HL-60 (cell line): ENCODE results near the gene EMP1.

ENCODE experiments used
- DNase-seq, 2 experiments: peaks; one replicate each; pipeline ENCODE4 v3.0.0-alpha.2; 2010 to 2020; ENCODE audit warnings: low read depth in 1 of 2, low spot score in 1 of 2
- H3K27ac ChIP-seq: fragments of 250-450 bp; sonication (Bioruptor Pico); replicated peaks from 2 replicates; pipeline ENCODE4 v1.5.1; 2020; ENCODE audit warnings: mild to moderate bottlenecking, moderate library complexity
- H3K27me3 ChIP-seq: fragments of 250-450 bp; sonication (Bioruptor Pico); 2 replicates; pipeline ENCODE4 v1.5.1; 2021; ENCODE audit warnings: mild to moderate bottlenecking, moderate library complexity; ENCODE audit not compliant: insufficient read depth, poor library complexity, severe bottlenecking
- H3K4me3 ChIP-seq: replicated peaks from 2 replicates; pipeline ENCODE4 v1.5.1; 2011; ENCODE audit warnings: mild to moderate bottlenecking, control low read depth, low read length; ENCODE audit not compliant: insufficient read depth
- GABPA ChIP-seq: IDR thresholded peaks from 2 replicates; pipeline ENCODE4 v1.6.1; 2012; ENCODE audit warnings: low read depth
- POLR2AphosphoS5 ChIP-seq: IDR thresholded peaks from 2 replicates; pipeline ENCODE4 v1.6.1; 2012; ENCODE audit warnings: low read depth
- REST ChIP-seq: IDR thresholded peaks from 2 replicates; pipeline ENCODE4 v1.6.1; 2012; ENCODE audit warnings: low read depth; ENCODE audit not compliant: insufficient replicate concordance
- SPI1 ChIP-seq: IDR thresholded peaks from 2 replicates; pipeline ENCODE4 v1.6.1; 2012; ENCODE audit warnings: low read depth, mild to moderate bottlenecking, borderline replicate concordance
- TF ChIP-seq, protein P1 (sequence below): IDR thresholded peaks from one replicate; pipeline ENCODE4 v1.5.1; 2011; ENCODE audit warnings: low read length, control low read depth, inconsistent platforms; ENCODE audit not compliant: insufficient read depth

EMP1 gene

GRCh38 chr12:13203034-13203922 is 6.8 kb downstream of the EMP1 start:
- Histone ChIP-seq H3K27me3 (no peaks in the 10 kb centered on the region), H3K4me3 (no peak overlapping the region), H3K27ac (no peak overlapping the region)
- TF ChIP-seq, protein P1, sequence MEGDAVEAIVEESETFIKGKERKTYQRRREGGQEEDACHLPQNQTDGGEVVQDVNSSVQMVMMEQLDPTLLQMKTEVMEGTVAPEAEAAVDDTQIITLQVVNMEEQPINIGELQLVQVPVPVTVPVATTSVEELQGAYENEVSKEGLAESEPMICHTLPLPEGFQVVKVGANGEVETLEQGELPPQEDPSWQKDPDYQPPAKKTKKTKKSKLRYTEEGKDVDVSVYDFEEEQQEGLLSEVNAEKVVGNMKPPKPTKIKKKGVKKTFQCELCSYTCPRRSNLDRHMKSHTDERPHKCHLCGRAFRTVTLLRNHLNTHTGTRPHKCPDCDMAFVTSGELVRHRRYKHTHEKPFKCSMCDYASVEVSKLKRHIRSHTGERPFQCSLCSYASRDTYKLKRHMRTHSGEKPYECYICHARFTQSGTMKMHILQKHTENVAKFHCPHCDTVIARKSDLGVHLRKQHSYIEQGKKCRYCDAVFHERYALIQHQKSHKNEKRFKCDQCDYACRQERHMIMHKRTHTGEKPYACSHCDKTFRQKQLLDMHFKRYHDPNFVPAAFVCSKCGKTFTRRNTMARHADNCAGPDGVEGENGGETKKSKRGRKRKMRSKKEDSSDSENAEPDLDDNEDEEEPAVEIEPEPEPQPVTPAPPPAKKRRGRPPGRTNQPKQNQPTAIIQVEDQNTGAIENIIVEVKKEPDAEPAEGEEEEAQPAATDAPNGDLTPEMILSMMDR, result no peak
- TF ChIP-seq GABPA (no peak), REST (no peak), SPI1 (no peak), POLR2AphosphoS5 (no peak)
- peak in 1 of 2 experiments; percentile 6 for DNase-seq

DNA sequence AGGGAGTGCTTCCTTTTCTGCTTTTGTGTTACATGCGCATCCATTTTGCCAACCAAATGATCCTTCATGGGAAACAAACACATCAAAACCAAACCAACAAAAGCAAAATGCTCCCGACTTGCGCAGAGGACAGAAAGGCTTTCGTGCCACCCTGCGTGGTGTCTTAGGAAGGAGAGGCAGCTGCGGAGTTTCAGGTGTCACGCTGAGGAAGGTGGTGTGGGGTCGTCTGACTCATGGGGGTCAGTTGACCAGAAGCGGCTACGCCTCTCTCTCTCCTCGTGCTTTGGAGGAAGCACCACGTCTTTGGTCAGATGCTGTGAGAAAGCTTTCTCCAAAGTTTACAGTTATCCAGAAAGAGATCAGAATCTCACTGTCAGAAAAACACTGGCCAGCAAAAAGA is 7.9 kb downstream of the EMP1 start:
- no peak for DNase-seq
- Histone ChIP-seq H3K4me3 (no peak overlapping the region), H3K27me3 (no peaks in the 10 kb centered on the region), H3K27ac (no peak overlapping the region)
- no peak for TF ChIP-seq SPI1
- no peak for TF ChIP-seq POLR2AphosphoS5

DNA sequence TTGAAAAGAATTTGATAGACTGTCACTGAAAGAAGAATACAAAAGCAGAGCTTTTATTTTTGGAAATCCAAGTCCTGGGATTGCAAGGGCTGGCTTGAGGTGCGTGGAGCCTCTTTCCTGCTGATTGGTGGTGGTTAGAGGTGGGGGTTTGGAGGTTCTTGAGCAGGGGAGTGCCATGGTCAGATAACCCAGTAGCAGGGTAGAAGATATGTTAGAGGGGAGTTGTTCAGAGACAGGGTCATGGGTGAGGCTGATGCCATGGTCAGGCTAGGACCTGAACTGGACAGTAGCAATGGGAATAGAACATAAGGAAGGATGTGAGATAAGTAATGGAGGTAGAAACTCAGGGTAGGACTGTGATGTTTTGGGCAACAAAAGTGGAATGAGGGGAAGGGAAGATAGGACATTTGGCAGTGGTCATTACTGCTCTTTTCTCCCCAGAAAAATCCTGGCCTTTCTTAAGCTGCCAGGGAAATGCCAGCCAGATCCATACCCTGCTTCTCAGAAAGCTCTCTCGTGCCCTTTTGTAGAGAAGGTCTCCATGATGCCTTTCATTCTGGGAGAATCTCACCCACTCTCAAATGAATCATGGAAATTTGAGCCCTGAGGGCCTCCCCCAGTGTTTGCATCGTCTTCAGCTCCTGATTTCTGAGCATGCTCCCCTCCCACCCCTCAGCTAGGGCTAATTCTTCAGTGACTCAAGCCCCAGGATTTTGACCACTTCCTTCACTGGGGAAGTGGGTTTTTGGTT is 9.5 kb downstream of the EMP1 start:
- DNase-seq, result no peak
- TF ChIP-seq REST (no peak), SPI1 (peak; percentile 63; the same call in 1 of the 2 replicates)
- H3K27ac ChIP-seq, result no peak overlapping the region
- no peak overlapping the region for H3K4me3 ChIP-seq
- H3K27me3 ChIP-seq, result no peaks in the 10 kb centered on the region

- TF ChIP-seq, protein P1, result no peak
- TF ChIP-seq SPI1, result no peak
- TF ChIP-seq REST, result no peak
- no peak for TF ChIP-seq POLR2AphosphoS5
- TF ChIP-seq GABPA, result no peak
- no peaks in the 10 kb centered on the region for H3K27me3 ChIP-seq
- DNase-seq, result peak in 1 of 2 experiments; percentile 25
- no peak overlapping the region for H3K4me3 ChIP-seq
- H3K27ac ChIP-seq, result no peak overlapping the region
Measured at GRCh38 chr12:13206560-13206897, 10.0 kb downstream of the EMP1 start.
